ENCODE measurements around the gene TTI1.

Gene TTI1

DNA sequence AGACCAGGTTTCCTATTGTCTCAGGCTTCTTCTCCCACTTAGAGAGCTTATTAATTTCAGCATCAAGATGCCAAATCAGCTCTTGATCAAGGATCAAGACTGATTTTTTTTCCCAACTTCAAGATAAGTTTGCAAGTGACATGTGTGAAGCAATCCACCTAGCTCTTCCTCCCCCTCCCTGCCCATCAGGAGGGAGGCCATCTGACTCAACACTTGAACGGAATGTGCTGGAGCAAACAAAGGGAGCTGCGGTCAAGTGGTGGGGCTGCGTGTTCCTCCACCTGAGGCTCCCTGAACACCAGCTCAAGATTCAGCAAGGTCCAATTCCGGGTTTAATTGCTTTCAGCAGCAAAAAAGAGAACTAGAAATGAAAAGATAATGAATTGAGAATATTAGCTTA is 38.7 kb downstream of the TTI1 start:
- in situ Hi-C loops (cut with MboI; ENCODE audit: low sequenced_read_pairs, unreplicated experiment): loop anchor here (10.0 kb wide), 1 partner anchor 430 kb away; no protein-coding TSS in a partner anchor
- DNase-seq (ENCODE audit: low spot score): no peak
- TF ChIP-seq, protein P1, sequence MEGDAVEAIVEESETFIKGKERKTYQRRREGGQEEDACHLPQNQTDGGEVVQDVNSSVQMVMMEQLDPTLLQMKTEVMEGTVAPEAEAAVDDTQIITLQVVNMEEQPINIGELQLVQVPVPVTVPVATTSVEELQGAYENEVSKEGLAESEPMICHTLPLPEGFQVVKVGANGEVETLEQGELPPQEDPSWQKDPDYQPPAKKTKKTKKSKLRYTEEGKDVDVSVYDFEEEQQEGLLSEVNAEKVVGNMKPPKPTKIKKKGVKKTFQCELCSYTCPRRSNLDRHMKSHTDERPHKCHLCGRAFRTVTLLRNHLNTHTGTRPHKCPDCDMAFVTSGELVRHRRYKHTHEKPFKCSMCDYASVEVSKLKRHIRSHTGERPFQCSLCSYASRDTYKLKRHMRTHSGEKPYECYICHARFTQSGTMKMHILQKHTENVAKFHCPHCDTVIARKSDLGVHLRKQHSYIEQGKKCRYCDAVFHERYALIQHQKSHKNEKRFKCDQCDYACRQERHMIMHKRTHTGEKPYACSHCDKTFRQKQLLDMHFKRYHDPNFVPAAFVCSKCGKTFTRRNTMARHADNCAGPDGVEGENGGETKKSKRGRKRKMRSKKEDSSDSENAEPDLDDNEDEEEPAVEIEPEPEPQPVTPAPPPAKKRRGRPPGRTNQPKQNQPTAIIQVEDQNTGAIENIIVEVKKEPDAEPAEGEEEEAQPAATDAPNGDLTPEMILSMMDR (IDR thresholded peaks at IDR 0.05; ENCODE audit: borderline replicate concordance, control extremely low read depth, extremely low read depth, insufficient read depth, missing control alignments): no peak

DNA sequence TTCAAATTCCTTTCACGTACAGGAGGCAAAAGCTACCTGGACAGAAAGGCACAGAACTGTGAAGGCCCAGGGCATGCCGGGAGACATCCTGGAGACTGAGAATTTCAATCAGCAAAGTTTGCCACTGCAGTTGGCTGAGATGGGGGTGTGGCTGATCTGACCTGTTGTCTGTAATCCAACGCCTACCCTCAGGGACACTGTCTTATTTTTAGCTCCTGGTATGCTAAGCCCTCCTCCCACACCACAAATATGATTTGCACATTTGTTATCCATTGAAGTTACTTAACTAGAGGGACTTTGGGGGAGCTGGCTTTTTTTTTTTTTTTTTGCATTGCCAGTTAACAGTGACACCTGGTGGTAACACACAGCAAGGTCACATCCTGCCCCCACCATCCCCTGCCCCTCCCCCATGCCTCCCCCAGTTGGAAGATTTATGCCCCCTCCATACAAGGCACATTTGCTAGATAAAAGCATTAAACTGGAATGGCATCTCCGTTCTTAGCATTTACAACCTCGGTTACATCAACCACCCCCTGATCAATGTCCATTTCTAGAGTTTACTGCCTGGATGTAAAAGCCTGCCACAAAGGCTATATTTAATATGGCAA is 40.4 kb downstream of the TTI1 start:
- TF ChIP-seq, protein P1 (IDR thresholded peaks at IDR 0.05; ENCODE audit: borderline replicate concordance, control extremely low read depth, extremely low read depth, insufficient read depth, missing control alignments): no peak
- peak; percentile 65 for DNase-seq (ENCODE audit: low spot score)
- in situ Hi-C loops (cut with MboI; ENCODE audit: low sequenced_read_pairs, unreplicated experiment): loop anchor here (10.0 kb wide), 1 partner anchor 428 kb away; no protein-coding TSS in a partner anchor

- in situ Hi-C loops (cut with MboI; ENCODE audit: low sequenced_read_pairs, unreplicated experiment): loop anchor here (10.0 kb wide), 1 partner anchor 427 kb away; no protein-coding TSS in a partner anchor
- TF ChIP-seq, protein P1 (IDR thresholded peaks at IDR 0.05; ENCODE audit: borderline replicate concordance, control extremely low read depth, extremely low read depth, insufficient read depth, missing control alignments): no peak
- no peak for DNase-seq (ENCODE audit: low spot score)
These were observed 41.3 kb downstream of the TTI1 start for GRCh38 chr20:37991908-37992307.

- in situ Hi-C loops (cut with MboI; ENCODE audit: low sequenced_read_pairs, unreplicated experiment): loop anchor here (10.0 kb wide), 1 partner anchor 427 kb away; no protein-coding TSS in a partner anchor
- TF ChIP-seq, protein P1 (IDR thresholded peaks at IDR 0.05; ENCODE audit: borderline replicate concordance, control extremely low read depth, extremely low read depth, insufficient read depth, missing control alignments): no peak
- DNase-seq (ENCODE audit: low spot score): no peak
These were observed 41.9 kb downstream of the TTI1 start for GRCh38 chr20:37991157-37991866.

DNA sequence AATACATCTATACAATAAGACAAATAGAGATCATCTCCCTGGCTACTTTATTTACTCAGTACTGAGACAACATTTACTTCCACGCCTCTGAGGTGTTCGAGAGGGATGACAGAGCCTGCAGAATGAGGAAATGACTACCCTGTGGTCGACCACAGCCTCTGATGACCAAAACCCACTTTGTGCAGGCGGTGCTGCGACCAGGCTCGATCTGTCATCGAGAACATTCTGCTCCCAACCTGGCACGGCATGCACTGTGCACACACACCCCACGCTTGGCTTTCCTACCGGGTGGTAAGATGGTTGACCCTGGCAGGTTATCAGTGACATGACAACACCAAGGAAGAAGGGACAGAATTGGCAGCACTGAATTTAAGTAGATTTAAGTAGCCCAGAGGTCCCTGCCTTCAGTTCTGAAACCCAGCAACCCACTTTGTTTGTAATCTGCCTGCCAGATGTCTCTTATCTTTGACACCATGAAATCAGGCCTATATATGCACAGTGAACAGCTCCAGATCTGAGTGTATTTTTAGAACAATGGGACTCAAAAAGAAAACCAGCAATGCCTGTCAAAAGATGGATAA is 42.6 kb downstream of the TTI1 start:
- TF ChIP-seq, protein P1 (IDR thresholded peaks at IDR 0.05; ENCODE audit: borderline replicate concordance, control extremely low read depth, extremely low read depth, insufficient read depth, missing control alignments): no peak
- peak; percentile 86 for DNase-seq (ENCODE audit: low spot score)
- in situ Hi-C loops (cut with MboI; ENCODE audit: low sequenced_read_pairs, unreplicated experiment): loop anchor here (10.0 kb wide), 1 partner anchor 426 kb away; no protein-coding TSS in a partner anchor

- DNase-seq (ENCODE audit: low spot score): no peak
- in situ Hi-C loops (cut with MboI; ENCODE audit: low sequenced_read_pairs, unreplicated experiment): loop anchor here (10.0 kb wide), 1 partner anchor 425 kb away; no protein-coding TSS in a partner anchor
- TF ChIP-seq, protein P1 (IDR thresholded peaks at IDR 0.05; ENCODE audit: borderline replicate concordance, control extremely low read depth, extremely low read depth, insufficient read depth, missing control alignments): no peak
These were observed 43.5 kb downstream of the TTI1 start for GRCh38 chr20:37989601-37990295.

Data from GM13976 (cell line).